GM12873 (cell line): ENCODE measurements around the gene PPP3CB.
A peak's percentile ranks its signal among the peaks of the same experiment; 100 is the strongest.

Source experiments
- TF ChIP-seq, protein P1 (sequence below): IDR thresholded peaks from 2 replicates; pipeline ENCODE4 v1.5.1; 2012; ENCODE audit warnings: low read depth, mild to moderate bottlenecking, moderate library complexity, low read length, control low read depth; ENCODE audit not compliant: insufficient read depth; ENCODE audit errors: missing control alignments

The PPP3CB gene

DNA sequence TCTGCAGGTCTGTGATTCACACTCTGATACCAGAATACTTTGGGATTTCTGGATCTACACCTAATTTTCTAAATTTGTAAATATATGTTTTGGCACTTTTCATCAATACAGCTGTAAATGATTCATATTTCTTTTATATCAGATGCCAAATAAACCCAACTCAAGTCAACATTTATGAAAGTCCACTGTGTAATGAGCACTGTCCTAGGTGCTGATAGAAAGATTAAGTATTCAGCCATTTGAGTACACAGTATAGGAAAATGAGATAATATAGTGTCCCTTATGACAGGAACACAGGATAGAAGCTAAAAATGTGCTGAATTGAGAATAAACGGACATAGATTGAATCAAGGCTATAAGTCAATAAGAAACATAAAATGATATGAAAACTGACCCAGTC is 88.3 kb downstream of the PPP3CB start:
- TF ChIP-seq, protein P1, sequence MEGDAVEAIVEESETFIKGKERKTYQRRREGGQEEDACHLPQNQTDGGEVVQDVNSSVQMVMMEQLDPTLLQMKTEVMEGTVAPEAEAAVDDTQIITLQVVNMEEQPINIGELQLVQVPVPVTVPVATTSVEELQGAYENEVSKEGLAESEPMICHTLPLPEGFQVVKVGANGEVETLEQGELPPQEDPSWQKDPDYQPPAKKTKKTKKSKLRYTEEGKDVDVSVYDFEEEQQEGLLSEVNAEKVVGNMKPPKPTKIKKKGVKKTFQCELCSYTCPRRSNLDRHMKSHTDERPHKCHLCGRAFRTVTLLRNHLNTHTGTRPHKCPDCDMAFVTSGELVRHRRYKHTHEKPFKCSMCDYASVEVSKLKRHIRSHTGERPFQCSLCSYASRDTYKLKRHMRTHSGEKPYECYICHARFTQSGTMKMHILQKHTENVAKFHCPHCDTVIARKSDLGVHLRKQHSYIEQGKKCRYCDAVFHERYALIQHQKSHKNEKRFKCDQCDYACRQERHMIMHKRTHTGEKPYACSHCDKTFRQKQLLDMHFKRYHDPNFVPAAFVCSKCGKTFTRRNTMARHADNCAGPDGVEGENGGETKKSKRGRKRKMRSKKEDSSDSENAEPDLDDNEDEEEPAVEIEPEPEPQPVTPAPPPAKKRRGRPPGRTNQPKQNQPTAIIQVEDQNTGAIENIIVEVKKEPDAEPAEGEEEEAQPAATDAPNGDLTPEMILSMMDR, result no peak

DNA sequence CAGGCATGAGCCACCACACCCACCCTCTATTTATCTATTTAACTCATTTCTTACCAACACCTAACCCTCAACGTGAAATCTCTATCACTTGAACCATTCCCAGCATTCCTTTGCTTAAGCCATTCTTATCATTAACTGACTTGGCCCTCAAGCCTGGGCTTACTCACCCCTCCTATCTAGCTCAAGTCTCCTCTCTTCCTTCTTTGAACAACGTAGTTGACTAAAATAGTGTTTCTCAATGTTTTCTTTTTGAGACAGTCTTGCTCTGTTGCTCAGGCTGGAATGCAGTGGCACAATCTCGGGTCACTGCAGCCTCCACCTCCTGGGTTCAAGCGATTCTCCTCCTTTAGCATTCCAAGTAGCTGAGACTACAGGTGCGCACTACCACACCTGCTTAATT is 89.0 kb downstream of the PPP3CB start:
- TF ChIP-seq, protein P1, result no peak

DNA sequence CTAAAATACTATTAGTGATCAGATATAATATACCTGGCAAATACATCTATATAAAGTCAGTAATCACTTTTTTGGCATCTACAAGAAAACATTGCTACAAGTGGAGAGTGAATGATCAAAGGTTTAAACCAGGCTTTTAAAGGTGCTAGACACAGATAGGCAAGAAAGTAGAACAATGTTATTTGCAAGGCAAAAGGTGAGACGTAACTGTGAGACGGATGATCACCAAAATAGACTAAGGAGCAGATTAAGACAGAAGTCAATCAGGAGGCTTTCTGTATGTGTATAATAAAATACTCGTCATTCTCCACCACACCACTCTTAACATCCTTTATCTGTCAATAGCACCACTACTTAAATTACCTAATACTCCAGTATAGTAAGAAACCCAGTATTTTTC is 90.3 kb downstream of the PPP3CB start:
- TF ChIP-seq, protein P1, result no peak

DNA sequence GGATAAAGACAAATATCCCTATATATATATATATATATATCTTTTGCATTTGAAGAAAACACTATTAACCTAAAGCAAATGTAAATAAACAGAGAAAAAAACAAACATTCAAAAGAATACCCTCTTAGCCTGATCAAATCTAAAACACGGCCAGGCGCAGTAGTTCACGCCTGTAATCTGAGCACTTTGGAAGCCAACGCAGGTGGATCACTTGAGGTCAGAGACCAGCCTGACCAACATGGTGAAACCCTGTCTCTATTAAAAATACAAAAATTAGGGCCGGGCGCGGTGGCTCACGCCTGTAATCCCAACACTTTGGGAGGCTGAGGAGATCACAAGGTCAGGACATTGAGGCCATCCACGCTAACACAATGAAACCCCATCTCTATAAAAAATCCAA is 91.1 kb downstream of the PPP3CB start:
- TF ChIP-seq, protein P1, result no peak

DNA sequence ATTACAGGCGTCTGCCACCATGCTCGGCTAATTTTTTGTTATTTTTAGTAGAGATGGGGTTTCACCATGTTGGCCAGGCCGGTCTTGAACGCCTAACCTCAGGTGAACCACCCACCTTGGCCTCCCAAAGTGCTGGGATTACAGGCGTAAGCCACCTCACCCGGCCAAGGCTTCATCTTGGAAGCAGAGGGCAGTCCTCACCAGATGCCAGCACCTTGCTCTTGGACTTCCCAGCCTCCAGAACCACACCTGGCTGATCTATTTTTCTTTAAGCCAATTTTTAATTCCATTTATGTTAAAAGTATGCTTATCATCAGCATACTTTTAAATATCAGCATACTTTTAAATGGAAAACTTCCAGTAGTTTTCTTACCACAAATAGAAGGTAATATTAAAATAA is 94.2 kb downstream of the PPP3CB start:
- TF ChIP-seq, protein P1, result no peak

DNA sequence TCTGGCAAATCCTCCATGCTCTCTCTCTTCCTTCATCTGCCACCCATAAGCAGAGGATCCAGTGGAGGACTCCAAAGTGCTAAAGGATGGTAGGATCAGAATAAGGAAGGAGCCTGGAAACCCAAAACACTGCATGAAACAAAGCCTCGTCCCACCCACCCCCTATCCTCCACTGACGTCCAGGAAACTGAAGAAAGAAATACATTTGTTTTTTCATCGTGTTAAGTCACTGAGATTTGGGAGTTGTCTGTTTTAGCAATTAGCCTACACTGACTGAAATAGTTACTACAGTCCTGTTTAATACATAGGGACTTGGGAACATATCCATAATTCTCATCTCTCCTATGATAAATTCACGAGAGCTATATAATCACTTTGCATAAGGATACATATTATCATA is 96.8 kb downstream of the PPP3CB start:
- TF ChIP-seq, protein P1, result no peak

DNA sequence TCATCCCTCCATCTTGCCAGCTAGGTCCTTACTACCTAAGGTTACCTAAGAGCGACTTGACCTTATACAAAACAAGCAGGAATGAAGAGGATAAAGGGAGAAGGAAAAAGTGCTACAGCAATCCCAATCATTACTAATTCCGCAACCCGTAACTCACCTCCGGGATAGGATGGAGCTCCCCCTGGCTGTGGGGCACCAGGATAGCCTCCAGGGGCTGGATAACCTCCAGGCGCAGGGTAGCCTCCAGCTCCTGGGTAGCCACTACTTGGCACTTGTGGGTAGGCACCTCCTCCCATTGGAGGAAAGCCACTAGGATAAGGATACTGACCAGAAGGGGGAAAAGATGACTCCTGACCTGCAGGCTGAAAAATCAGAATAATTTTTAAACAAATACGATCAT is 97.8 kb downstream of the PPP3CB start:
- TF ChIP-seq, protein P1, result peak; percentile 21
